CD4-positive, alpha-beta T cell treated with Interleukin-4 for 1 hour (primary cell): ENCODE measurements around the gene CORIN.
"Not testable (repeated sequence)": the region's sequence is repeated elsewhere in the genome, so short reads cannot be mapped to it uniquely, and the experiment has no call there.

ENCODE experiments used
- DNase-seq, 2 donors: peaks; one replicate each; pipeline ENCODE4 v3.0.0-alpha.2; 2020 to 2022

CORIN gene

DNA sequence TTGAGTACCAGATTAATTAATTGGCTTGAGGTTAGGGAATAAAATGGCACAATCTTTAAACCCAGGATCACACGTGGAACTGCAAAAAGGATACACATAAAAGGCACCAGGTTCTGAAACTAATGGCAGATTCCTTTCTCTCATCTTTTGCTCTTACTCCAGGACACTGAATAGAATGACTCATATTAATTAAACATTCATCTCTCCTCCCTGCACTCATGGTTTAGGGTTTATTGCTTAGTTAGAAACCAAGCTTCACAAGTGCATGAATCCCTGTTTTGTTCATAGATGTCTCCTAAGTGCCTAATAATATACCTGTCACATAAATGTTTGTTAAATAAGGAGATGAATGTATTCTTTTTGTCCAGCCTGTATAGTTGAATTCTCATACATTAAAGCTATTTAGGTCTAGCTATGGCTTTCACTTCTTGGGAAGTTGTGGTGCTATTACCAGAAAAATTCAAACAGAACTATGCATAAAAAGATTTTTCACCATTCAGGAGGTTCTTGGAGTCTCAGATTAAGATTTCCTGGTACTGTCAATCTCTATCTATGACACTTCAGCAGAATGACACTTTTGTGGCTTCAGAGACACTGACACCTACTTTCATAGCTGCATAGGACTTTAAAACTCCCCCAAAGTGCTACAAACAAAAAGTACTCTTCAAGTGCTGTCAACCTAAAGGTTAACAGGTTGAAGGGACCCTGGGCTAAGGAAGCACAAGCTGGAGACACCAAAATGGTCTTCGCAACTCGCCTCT is 7.4 kb downstream of the CORIN start:
- DNase-seq: no peak

DNA sequence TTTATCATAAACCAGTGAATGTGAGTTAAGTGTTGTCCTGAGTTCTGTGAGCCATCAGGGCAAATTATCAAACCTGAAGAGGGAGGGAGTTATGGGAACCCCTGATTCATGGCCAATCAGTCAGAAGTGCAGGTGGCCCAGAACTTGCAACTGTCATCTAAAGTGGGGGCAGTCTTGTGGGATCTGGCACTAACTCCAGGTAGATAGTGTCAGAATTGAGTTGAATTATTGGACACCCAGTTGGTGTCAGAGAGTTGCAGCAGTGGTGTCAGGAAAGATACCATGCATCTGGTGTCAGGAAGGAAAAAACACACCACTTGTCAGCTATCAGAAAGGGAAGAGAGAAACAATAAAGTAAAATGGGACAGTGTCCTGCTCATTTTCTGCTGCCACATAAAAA is 8.4 kb downstream of the CORIN start:
- DNase-seq: no peak

- DNase-seq: no peak
Observed at GRCh38 chr4:47827343-47828047, 10.4 kb downstream of the CORIN start.

DNA sequence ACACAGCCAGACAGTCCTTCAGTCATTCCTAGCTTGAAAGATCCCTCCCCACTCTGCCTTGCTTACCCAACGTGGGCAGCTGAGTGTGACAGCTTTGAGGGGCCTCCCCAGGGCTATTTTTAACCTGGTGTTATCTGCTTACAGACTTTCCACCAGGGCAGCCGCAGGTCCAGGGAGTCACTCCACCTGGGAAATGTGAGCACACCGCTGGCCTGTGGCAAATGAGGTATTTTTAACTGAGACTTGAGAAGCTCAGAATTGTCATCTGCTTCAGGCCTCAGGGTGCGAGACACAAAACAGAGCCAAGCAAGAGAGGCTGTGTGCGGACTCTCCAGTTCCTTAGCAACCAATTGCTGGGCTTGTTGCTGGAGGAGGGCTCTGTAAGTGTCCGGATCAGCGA is 13.0 kb downstream of the CORIN start:
- no peak for DNase-seq

- DNase-seq: no peak
Observed at GRCh38 chr4:47819178-47819577, 18.7 kb downstream of the CORIN start.

DNA sequence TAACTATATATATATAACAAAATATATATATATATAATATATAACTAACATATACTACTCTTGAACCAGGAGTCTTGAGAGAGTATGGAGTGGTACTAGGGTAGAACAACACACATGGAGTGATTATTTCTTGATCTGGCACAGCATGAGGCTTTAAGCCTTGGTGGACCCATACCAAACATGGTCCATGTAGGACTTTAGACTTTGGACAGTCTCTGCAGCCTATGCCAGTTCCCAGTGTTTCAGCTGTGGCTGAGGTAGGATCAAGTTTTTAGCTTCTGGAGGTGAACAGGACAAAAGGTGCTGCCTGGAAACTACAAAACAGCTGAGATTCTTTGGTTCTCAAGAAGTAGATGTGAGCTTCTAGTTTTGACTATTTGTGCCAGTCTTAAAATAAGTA is 20.6 kb downstream of the CORIN start:
- no peak for DNase-seq

DNA sequence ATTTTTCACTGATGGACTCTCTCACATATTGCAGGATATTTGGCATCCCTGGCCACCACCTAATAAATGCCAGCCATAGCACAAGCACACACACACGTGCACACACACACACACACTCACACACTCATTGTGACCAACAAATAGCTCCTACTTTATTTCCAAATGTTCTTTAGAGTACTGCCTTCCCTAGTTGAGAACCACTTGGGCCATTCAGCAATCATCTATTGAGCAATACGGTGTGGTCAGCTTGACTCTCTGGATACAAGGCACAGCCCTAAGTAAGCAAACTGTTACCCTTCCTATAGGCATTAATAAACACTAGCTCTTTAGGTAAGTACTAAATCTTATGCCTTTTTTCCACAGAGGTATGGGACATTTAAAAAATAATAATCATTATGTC is 21.1 kb downstream of the CORIN start:
- no peak for DNase-seq

GRCh38 chr4:47814618-47815295 is 23.1 kb downstream of the CORIN start:
- no peak for DNase-seq

DNA sequence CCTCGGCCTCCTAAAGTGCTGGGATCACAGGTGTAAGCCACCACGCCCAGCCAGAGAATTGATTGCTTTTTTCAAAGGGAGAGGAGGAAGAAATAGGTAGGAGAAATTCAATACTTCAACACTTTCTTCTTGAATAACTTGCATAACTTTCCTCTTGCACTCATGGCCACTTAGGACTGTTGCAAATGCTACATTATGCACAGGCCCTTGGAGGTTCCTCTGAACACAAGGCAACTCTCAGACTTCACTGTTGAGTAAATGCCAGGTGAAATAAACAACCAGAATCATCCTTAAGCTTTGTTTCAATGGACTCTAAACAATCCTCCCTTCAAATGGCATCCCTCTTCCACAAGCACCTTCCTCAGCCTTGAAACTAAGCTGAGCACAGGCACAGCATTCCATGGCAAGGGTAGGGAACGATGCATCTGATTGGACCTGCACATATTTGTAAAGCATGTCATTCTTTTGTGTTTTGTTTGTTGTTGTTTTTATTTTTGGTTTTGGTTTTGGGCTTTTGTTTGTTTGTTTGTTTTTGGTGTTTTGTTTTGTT is 28.1 kb downstream of the CORIN start:
- no peak for DNase-seq

DNA sequence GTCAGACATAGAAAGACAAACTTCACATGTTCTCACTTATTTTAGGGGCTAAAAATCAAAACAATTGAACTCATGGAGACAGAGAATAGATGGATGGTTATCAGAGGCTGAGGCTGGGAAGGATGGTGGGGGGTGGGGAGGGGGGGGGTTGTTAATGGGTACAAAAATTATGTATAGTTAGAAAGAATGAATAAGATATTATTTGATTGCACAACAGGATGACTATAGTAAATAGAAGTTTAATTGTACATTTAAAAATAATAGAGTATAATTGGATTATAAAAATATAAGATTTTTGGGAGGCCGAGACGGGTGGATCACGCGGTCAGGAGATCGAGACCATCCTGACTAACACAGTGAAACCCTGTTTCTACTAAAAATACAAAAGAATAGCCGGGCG is 33.3 kb downstream of the CORIN start:
- no peak for DNase-seq

DNA sequence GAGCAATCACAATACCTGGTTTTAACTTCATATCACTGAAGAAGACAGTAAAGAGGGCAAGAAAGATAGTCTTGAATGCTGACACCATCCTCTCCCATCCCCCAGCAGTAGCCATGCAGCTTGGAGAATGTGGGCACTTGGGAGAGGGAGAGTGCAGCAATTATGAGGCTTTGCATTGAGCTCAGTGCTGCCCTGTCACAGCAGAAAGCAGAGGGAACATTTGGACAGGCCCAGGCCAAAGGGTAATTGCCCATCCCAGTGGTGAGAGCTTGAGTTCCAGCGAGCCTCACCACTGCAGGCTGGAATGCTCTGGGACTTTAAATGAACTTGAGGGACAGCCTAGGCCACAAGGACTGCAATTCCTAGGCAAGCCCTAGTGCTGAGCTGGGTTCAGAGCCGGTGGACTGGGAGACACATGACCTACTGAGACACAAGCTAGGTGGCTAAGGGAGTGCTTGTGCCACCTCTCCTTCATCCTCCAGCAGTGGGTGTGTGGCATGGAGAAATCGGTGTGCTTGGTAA is 36.3 kb downstream of the CORIN start:
- no peak for DNase-seq

- no peak for DNase-seq
Observed at GRCh38 chr4:47798165-47798564, 39.7 kb downstream of the CORIN start.

GRCh38 chr4:47791965-47792364 is 45.9 kb downstream of the CORIN start:
- DNase-seq: no peak

DNA sequence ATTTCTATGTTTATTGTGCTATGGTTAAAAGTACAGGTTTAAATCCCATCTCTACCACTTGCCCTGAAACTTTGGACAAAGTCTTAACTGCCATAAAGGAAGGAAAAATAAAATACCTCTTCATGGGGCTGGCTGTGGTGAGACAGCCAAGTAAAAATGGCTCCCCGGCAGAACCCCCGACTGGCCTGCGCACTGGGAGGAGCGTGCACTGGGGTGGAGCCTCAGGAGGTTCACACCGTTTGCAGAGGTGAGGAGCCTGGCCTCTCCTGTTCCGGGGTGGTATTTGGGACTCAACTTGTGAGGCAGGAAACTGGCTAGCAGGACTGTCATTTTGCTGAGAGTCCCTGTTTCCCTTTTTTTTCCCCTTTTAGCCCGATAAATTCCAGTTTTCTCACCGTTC is 47.8 kb downstream of the CORIN start:
- DNase-seq: no peak

- no peak for DNase-seq
Observed at GRCh38 chr4:47788126-47788525, 49.7 kb downstream of the CORIN start.

DNA sequence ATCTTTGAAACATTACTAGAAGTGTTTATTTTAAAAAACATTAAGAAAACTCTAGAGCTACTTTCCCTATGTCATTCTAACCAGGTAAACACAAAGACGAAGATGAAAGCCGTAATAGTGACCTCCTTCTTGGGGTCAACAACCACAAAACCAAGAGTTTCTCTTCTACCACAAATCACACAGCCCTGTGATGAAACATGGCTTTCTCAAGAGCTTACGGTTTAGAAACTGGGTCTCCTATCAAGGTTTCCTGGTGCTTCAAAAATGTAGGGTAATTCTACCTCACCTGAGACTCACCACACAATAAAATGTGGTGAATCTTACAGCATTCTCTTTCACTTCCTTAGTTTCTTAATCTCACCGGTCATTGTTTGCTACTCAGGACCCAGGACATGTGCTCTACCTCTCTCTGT is 50.9 kb downstream of the CORIN start:
- no peak for DNase-seq

DNA sequence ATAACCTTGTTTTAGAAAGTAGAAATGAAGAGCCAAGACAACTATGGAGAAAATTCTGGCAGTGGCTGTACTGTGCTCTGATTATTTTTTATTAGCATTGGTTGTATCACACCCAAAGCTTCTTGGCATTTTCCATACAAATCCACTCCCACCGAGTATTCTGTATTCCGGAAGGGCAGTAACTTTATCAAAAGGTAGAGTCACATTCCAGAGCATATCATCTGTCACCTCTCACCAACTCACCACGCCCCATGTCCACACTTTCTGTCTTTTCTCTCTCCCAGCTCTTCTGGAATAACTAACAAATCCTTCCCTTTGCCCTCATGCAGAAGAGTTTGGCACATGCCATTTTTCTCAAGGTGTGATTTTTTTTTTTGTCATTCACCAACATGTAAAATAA is 52.7 kb downstream of the CORIN start:
- no peak for DNase-seq

- DNase-seq: no peak
Observed at GRCh38 chr4:47784222-47784621, 53.6 kb downstream of the CORIN start.

GRCh38 chr4:47776353-47776752 is 61.5 kb downstream of the CORIN start:
- DNase-seq: no peak

DNA sequence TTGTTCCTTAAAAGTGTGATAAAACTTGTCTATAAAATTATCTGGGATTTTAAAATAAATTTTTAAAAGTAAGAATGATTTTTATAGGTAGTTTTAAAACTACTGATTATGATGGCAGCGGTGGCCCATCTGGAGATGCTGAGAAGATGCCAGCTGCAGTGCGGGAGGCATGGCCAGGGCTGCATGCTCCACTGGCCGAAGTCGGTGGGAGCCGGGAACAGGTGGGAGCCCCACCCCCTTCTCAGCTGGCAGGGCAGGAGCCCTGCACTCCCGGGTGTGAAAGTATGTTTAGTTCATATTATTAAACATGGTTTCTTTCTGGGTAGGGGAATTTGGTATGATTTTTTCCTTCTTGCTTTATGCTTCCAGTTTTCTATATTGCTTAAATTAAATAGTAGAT is 63.8 kb downstream of the CORIN start:
- DNase-seq: no peak

DNA sequence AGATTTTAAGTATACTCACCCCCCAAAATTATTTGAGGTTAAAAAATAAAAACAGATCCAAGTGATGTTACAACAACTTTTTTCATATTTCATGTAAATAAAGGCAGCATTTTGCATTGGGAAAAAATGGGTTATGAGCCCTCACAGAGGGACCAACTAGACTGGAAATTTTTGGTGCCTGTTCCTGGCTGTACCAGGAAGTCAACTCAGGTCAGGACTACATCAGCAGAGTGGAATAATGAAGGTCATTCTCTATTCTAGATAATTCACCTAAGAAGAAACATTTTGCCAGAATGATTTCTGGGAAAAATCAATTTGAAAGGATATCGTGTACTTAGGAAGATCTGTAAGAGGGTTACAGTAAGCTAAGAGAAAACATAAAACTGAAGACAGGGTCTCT is 66.8 kb downstream of the CORIN start:
- no peak for DNase-seq

DNA sequence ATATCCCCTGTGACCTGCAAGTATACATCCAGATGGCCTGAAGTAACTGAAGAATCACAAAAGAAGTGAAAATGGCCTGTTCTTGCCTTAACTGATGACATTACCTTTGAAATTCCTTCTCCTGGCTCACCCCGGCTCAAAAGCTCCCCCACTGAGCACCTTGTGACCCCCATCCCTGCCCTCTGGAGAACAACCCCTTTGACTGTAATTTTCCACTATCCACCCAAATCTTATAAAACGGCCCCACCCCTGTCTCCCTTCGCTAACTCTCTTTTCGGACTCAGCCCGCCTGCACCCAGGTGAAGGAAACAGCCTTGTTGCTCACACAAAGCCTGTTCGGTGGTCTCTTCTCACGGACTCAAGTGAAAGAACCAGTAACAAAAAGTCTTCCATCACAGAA is 69.9 kb downstream of the CORIN start:
- DNase-seq: not testable (repeated sequence)

DNA sequence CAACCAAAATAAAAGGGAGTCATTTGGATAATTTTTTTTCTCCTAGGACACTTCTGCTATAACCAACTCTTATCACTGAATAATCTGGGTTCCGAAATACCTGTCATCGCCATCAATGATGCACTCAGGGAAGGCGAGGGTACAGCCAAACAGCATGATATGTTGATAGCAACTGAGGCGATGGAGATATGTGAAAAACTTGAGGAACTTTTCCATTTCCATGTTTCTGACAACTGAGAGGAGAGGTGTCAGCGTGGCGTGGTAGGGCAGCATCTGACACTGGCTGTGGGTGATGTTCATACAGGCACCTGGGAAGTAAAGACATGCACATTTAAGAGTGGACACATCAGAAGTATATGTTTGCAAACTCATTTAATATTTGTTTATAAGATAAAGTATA is 74.6 kb downstream of the CORIN start:
- DNase-seq: no peak
